Measurements from ENCODE around the gene PARD3B. TPM values are rescaled to one million over a fixed set of nuclear protein-coding genes. Genes with fewer than 3 reads are reported as not detected.

The PARD3B gene
- total and polyA plus RNA-seq, 2 of the 13 experiments (the other 11 are each of a cell fraction or from before 2014, with no cell fraction given), result 0.71 to 2.3 TPM

DNA sequence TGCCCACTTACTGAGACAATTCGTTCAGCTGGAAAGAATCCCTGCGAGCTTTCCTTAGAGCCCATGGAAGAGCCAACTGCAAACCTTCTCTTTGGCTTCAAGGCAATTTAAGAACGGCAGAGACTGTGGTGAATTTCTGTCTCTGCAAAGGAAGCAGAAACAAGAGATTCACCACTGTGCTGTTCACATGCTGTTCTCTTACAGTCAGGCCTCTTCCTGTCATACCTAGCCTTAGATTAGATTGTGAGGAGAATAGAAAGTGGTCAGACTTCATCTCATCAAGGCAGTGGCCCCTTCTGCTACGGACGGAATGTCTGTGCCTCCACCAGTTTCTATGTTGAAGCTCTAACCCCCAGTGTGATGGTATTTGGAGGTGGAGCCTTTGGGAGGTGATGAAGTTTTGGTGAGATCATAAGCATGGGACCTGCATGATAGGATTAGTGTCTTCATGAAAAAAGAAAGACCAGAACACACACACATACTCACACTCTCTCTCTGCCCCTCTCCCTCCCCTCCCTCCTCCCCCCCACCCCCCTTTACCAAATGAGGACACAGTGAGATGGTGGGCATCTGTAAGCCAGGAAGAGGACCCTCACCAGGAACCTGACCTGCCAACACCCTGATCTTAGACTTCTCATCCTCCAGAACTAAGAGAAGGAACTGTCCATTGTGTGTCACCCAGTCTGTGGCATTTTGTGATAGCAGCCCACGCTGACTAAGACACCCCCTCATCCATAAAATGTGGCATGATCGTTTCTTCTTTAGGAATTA, 1091.5 kb downstream of the PARD3B start (continued):
- TF ChIP-seq ZNF614 (CRISPR knock-in tag; IDR thresholded peaks at IDR 0.05; ENCODE audit: borderline replicate concordance), result no peak
- TF ChIP-seq, protein P1, sequence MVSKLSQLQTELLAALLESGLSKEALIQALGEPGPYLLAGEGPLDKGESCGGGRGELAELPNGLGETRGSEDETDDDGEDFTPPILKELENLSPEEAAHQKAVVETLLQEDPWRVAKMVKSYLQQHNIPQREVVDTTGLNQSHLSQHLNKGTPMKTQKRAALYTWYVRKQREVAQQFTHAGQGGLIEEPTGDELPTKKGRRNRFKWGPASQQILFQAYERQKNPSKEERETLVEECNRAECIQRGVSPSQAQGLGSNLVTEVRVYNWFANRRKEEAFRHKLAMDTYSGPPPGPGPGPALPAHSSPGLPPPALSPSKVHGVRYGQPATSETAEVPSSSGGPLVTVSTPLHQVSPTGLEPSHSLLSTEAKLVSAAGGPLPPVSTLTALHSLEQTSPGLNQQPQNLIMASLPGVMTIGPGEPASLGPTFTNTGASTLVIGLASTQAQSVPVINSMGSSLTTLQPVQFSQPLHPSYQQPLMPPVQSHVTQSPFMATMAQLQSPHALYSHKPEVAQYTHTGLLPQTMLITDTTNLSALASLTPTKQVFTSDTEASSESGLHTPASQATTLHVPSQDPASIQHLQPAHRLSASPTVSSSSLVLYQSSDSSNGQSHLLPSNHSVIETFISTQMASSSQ (IDR thresholded peaks at IDR 0.05; ENCODE audit: low read depth), result no peak
- TF ChIP-seq, protein P1 (CRISPR knock-in tag; IDR thresholded peaks at IDR 0.05; ENCODE audit: borderline replicate concordance), result no peak
- TF ChIP-seq, protein P2, sequence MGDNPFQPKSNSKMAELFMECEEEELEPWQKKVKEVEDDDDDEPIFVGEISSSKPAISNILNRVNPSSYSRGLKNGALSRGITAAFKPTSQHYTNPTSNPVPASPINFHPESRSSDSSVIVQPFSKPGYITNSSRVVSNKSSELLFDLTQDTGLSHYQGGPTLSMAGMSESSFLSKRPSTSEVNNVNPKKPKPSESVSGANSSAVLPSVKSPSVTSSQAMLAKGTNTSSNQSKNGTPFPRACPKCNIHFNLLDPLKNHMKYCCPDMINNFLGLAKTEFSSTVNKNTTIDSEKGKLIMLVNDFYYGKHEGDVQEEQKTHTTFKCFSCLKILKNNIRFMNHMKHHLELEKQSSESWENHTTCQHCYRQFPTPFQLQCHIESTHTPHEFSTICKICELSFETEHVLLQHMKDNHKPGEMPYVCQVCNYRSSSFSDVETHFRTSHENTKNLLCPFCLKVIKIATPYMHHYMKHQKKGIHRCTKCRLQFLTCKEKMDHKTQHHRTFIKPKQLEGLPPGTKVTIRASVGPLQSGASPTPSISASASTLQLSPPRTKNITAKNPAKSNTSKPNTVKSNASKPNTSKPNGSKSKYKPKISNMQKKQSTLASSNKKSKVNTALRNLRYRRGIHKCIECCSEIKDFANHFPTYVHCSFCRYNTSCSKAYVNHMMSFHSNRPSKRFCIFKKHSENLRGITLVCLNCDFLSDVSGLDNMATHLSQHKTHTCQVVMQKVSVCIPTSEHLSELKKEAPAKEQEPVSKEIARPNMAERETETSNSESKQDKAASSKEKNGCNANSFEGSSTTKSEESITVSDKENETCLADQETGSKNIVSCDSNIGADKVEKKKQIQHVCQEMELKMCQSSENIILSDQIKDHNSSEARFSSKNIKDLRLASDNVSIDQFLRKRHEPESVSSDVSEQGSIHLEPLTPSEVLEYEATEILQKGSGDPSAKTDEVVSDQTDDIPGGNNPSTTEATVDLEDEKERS (CRISPR knock-in tag; IDR thresholded peaks at IDR 0.05), result no peak

DNA sequence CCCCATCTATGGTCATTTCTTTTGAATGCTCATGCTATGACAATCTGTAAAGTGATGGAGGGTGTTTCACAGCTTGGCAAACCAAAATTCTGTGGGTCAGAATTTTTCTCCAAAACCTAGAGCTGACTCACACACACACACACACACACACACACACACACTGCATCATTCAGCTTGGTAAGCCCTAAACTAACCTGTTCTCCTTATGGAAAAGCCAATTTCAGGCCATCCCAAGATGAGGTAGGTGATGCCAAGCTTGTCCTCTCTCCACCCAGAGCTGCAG, 1092.0 kb downstream of the PARD3B start:
- H3K9ac ChIP-seq (ENCODE audit: insufficient read depth, low read depth, low read length), result no peak overlapping the region
- H3K36me3 ChIP-seq (replicated peaks in 1 of 2; ENCODE audit: control insufficient read depth in 1 of 2, insufficient read depth in 2 of 2, low read length in 2 of 2), result no peaks in the 10 kb centered on the region
- no peak overlapping the region for H3K27ac ChIP-seq (ENCODE audit: extremely low read length, insufficient read depth, low read length)
- no peaks in the 10 kb centered on the region for H4K20me1 ChIP-seq (ENCODE audit: insufficient read depth, low read length)
- POLR2A ChIA-PET, result no interaction called here
- CTCF ChIA-PET (ENCODE audit: low intra/inter-chr PET ratio, low total read pairs), result no interaction called here
- H3K27me3 ChIP-seq (ENCODE audit: control insufficient read depth in 1 of 2, insufficient read depth in 2 of 2, low read length in 2 of 2), result 0 out of 5 replicates have a peak, but pooled peaks cover 0 to 4% of the 10 kb centered on the region in 2 experiments
- DNase-seq (ENCODE audit: low spot score) (no peak), ATAC-seq (no peak), FAIRE-seq (no peak)
- H3K4me2 ChIP-seq (ENCODE audit: low read depth, low read length), result no peak overlapping the region
- H3K4me3 ChIP-seq (replicated peaks in 1 of 3; ENCODE audit: insufficient read depth in 1 of 3, low read depth in 2 of 3, low read length in 3 of 3), result no peak overlapping the region
- no peak overlapping the region for H2AFZ ChIP-seq (ENCODE audit: low read length)
- intact Hi-C loops (cut with micrococcal nuclease; ENCODE audit: unreplicated experiment) (no loop called here), in situ Hi-C loops (cut with HindIII; ENCODE audit: extremely low pct_ligation_motif_present, low pct_unique_long_range_greater_than_20kb) (no loop called here)
- no peaks in the 10 kb centered on the region for H3K79me2 ChIP-seq (ENCODE audit: insufficient read depth, low read length)
- H3K9me3 ChIP-seq (ENCODE audit: low read length), result no peaks in the 10 kb centered on the region
- no peaks in the 10 kb centered on the region for H3K4me1 ChIP-seq (ENCODE audit: insufficient read depth, low read length)
- no TSS peak for BruUV-seq (replicated peaks)
- no peak for TF ChIP-seq PBX2 (CRISPR knock-in tag; IDR thresholded peaks at IDR 0.05)
- no peak for TF ChIP-seq ZNF619 (CRISPR knock-in tag; IDR thresholded peaks at IDR 0.05)
- no peak for TF ChIP-seq EHMT2 (IDR thresholded peaks at IDR 0.05; ENCODE audit: borderline replicate concordance, low read depth, low read length)
- no peak for TF ChIP-seq SPEN (CRISPR knock-in tag; IDR thresholded peaks at IDR 0.05; ENCODE audit: low read depth)
- TF ChIP-seq ZNF530 (CRISPR knock-in tag; IDR thresholded peaks at IDR 0.05; ENCODE audit: low read depth), result no peak
- TF ChIP-seq, protein P3, sequence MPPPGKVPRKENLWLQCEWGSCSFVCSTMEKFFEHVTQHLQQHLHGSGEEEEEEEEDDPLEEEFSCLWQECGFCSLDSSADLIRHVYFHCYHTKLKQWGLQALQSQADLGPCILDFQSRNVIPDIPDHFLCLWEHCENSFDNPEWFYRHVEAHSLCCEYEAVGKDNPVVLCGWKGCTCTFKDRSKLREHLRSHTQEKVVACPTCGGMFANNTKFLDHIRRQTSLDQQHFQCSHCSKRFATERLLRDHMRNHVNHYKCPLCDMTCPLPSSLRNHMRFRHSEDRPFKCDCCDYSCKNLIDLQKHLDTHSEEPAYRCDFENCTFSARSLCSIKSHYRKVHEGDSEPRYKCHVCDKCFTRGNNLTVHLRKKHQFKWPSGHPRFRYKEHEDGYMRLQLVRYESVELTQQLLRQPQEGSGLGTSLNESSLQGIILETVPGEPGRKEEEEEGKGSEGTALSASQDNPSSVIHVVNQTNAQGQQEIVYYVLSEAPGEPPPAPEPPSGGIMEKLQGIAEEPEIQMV (CRISPR knock-in tag; IDR thresholded peaks at IDR 0.05; ENCODE audit: low read depth), result no peak

All from HepG2 (cell line).